Activated T-cell treated with anti-CD3 and anti-CD28 coated beads, Interleukin-2, amount 50 U/mL, for 72 hours (primary cell): ENCODE measurements around the gene HOXA6. TPM values are rescaled to one million over a fixed set of nuclear protein-coding genes. Genes with fewer than 3 reads are reported as not detected.

Source experiments
- ATAC-seq, 2 donors: fragments of 150-1000 bp; cut with Tn5 transposase; replicated peaks in 1 of 2; 2 replicates each; pipeline ENCODE4 v1.10.0; 2021; ENCODE audit warnings: moderate library complexity in 2 of 2, mild to moderate bottlenecking in 1 of 2
- DNase-seq, 2 donors: peaks; one replicate each; pipeline ENCODE4 v3.0.0; 2021 to 2022; ENCODE audit warnings: mixed read lengths in 1 of 2
- H3K27ac Mint-ChIP-seq: one replicate; pipeline ENCODE4 v1.8.0; 2022; ENCODE audit warnings: mild to moderate bottlenecking, moderate library complexity, mixed read lengths
- H3K27me3 Mint-ChIP-seq: one replicate; pipeline ENCODE4 v1.8.0; 2022; ENCODE audit warnings: low read depth, mixed read lengths
- H3K36me3 Mint-ChIP-seq, 2 donors: one replicate each; pipeline ENCODE4 v1.8.0; 2022; ENCODE audit warnings: mixed read lengths in 2 of 2, mild to moderate bottlenecking in 1 of 2; ENCODE audit not compliant: insufficient read depth in 2 of 2
- H3K4me1 Mint-ChIP-seq: one replicate; pipeline ENCODE4 v1.8.0; 2022; ENCODE audit warnings: low read depth, mixed read lengths
- H3K4me3 Mint-ChIP-seq, 2 donors: one replicate each; pipeline ENCODE4 v1.8.0; 2022; ENCODE audit warnings: mild to moderate bottlenecking in 2 of 2, mixed read lengths in 2 of 2, moderate library complexity in 2 of 2
- H3K9me3 Mint-ChIP-seq, 2 donors: one replicate each; pipeline ENCODE4 v1.8.0; 2022; ENCODE audit warnings: mixed read lengths in 2 of 2
- total RNA-seq, 2 donors: library from RNA; stranded (reverse); gene quantifications; one replicate each; pipeline ENCODE4 v1.2.3, GENCODE V29; 2022

The HOXA6 gene
- total RNA-seq, 2 donors from 2014 or later, result 0.31 TPM; not detected in 1

DNA sequence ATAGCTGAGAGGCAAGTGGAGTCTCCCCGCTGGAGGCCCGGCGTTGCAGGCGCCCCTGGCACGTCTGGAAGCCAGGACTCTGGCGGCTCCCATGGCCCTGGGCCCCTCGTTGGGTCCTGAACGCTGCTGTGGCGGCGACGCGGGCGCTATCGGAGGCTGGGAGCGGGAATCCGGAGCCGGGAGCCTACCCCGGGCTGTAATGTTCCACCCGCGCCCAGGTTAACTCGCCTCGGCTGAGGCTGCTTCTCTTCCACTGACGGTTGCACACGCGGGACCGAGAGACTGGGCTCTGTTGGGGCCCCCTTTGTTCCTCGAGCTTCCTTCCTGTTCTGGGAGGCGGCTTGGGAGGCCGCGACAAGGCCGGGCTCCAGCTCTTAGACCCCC, 2.8 kb downstream of the HOXA6 start:
- no peak for ATAC-seq
- Mint-ChIP-seq H3K4me3 (no peak overlapping the region), H3K27me3 (peaks cover 63% of the 10 kb centered on the region), H3K36me3 (no peaks in the 10 kb centered on the region), H3K4me1 (peaks cover 8% of the 10 kb centered on the region), H3K9me3 (no peaks in the 10 kb centered on the region), H3K27ac (no peak overlapping the region)
- no peak for DNase-seq

DNA sequence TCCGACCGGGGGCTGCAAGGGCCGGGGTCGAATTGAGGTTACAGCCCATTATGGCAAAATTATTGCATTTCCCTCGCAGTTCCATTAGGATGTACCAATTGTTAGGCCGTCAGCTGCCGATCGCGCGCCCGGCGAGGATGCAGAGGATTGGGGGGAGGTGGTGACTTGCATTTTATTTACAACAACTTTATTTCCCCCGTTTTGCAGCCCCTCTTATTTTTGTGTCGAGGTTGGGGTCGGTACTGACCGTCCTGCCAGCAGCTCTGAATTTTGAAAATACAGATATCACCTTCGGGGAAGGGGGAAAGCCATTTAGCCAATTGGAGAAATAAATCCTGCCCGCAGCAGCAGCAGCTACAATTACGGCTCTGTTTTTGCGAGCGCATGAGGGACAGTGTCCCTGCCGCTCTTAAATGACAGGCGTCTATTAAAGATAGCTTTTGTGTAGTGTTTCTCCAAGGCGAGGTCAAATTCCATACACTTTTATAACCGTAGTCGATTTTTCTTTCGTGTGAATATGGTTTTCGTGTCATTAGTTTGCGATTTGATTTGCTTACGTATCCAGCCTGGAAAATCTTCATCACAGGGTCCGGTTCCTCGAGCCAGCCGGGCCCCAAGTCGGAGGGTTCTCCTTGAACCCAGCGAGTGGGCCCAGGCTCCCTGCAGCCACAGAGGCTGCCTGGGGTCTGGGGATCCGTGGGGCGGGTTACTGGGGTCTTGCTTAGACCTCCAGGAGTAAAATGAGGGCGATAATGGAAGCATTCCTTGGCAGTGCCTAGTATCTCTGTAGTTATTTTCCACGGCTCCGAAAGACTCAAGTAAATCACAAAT, 3.4 kb downstream of the HOXA6 start:
- ATAC-seq (no peak), DNase-seq (no peak)
- H3K27me3 Mint-ChIP-seq, result peaks cover 57% of the 10 kb centered on the region
- H3K4me1 Mint-ChIP-seq, result peaks cover 8% of the 10 kb centered on the region
- no peaks in the 10 kb centered on the region for H3K36me3 Mint-ChIP-seq
- no peak overlapping the region for H3K27ac Mint-ChIP-seq
- H3K9me3 Mint-ChIP-seq, result no peaks in the 10 kb centered on the region
- no peak overlapping the region for H3K4me3 Mint-ChIP-seq

DNA sequence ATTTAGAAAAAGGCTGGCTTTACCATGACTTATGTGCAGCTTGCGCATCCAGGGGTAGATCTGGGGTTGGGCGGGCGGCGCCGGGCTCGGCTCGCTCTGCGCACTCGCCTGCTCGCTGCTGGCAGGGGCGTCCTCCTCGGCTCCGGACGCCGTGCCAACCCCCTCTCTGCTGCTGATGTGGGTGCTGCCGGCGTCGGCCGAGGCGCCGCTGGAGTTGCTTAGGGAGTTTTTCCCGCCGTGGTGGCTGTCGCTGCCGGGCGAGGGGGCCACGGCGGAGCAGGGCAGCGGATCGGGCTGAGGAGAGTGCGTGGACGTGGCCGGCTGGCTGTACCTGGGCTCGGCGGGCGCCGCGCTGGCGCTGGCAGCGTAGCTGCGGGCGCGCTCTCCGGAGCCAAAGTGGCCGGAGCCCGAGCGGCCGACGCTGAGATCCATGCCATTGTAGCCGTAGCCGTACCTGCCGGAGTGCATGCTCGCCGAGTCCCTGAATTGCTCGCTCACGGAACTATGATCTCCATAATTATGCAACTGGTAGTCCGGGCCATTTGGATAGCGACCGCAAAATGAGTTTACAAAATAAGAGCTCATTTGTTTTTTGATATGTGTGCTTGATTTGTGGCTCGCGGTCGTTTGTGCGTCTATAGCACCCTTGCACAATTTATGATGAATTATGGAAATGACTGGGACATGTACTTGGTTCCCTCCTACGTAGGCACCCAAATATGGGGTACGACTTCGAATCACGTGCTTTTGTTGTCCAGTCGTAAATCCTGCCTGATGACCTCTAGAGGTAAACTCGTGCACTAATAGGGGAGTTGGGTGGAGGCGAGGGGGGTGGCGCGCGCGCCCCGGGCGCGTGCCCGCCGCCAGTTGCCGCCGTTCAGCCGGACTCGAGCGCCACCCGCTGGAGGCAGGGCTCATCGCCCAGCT, 4.3 kb downstream of the HOXA6 start, which contains the start of gene HOXA5:
Gene HOXA5 (minus strand): TSS at position 659 of the 927 bp plus-strand sequence. CDS start 74 bp downstream, at position 585.
- DNase-seq, result peak in 1 of 2 donors; percentile 26

DNA sequence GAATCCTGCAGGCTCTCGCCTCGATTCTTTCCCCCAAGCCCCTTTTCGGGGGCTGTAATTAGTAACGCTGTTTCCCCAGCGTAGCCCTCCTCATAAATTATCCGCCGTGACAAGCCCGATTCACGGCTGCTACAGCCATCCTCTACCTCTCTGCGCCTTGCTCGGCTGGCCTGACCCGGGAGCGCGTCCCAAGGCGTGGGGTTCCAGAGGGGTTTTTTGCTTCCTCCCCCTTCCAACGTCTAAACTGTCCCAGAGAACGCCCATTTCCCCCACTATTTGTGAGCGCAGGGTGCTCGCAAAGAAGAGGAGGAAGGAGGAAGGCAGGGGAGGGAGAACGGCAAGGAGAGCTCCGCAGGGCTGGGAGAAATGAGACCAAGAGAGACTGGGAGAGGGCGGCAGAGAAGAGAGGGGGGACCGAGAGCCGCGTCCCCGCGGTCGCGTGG, 5.0 kb downstream of the HOXA6 start:
- no peaks in the 10 kb centered on the region for H3K36me3 Mint-ChIP-seq
- no peak for DNase-seq
- no peaks in the 10 kb centered on the region for H3K4me1 Mint-ChIP-seq
- H3K27ac Mint-ChIP-seq, result no peak overlapping the region
- no peak for ATAC-seq
- peaks cover 48% of the 10 kb centered on the region for H3K27me3 Mint-ChIP-seq
- H3K9me3 Mint-ChIP-seq, result no peaks in the 10 kb centered on the region
- H3K4me3 Mint-ChIP-seq, result peak overlapping the region; percentile 53 to 63

More for the DNA sequence above, 4.3 kb downstream of the HOXA6 start, which contains the start of gene HOXA5:
- no peaks in the 10 kb centered on the region for H3K9me3 Mint-ChIP-seq
- no peak within 1 kb of the TSS for H3K27ac Mint-ChIP-seq
- peak; percentile 61 to 75 for ATAC-seq
- H3K4me3 Mint-ChIP-seq, result peak within 1 kb of the TSS; percentile 53 to 63
- peaks cover 5% of the 10 kb centered on the region for H3K4me1 Mint-ChIP-seq
- peaks cover 49% of the 10 kb centered on the region for H3K27me3 Mint-ChIP-seq
- H3K36me3 Mint-ChIP-seq, result no peaks in the 10 kb centered on the region

DNA sequence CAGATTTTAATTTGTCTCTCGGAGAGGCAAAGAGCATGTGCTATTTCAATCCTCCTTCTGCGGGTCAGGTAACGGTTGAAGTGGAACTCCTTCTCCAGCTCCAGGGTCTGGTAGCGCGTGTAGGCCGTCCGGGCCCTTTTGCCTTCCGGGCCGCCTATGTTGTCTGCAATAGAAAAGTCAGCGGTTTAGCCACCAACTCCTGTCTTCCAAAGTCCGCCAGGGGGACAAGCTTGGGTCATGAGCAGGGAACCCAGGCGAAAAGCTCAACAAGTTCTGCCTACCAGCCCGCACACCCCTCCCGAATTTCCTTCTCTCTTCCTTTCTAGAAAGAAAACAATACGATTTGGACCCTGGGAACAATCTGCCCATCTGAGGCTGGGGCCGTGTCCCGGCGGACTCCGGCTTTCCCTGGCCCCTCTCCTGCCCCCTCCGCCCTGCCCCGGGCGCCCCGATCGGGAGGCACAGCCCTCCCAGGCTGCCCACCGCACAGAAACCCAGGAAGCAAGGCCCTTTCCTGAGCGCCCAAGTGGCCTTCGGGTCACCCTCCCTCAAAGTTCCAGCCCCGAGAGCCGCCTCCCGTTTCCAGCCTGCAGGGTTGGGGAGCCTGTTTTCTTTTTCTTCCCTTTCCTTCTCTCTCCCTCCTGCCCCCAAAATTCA, 5.5 kb downstream of the HOXA6 start:
- Mint-ChIP-seq H3K4me1 (no peaks in the 10 kb centered on the region), H3K27me3 (peaks cover 50% of the 10 kb centered on the region), H3K36me3 (no peaks in the 10 kb centered on the region), H3K27ac (no peak overlapping the region), H3K9me3 (no peaks in the 10 kb centered on the region), H3K4me3 (no peak overlapping the region)
- DNase-seq (no peak), ATAC-seq (no peak)

DNA sequence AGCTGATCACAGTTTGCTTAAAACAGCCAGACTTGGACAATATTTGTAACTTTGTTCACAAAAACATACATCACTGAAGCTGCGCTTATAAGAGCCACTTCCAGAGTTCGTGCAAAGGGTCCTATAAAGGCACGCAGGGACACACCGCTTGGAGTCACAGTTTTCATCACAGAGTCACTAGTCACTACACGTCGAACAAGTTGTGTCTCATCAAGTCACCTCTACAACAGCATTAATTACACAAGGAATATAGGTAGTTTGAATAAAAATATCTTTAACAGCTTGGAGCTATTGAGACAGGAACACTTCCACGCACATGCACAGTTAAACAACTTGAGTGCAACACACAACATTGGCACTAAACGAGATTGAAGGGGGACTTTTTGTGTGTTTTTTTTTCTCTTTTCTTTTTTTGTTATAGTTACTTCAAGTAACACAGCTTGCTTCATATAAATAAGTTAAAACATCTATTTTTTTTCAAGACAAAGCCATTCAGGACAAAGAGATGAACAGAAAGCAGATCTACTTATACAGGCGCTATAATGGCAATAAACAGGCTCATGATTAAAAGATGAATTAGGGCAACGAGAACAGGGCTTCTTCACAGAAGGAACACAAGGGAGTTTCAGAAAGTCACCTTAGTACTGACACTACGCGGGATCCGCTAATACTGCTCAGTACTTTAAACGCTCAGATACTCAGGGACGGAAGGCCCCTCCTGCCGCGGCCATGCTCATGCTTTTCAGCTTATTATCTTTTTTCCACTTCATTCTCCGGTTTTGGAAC, 6.2 kb downstream of the HOXA6 start:
- no peaks in the 10 kb centered on the region for H3K9me3 Mint-ChIP-seq
- H3K27me3 Mint-ChIP-seq, result peaks cover 47% of the 10 kb centered on the region
- H3K27ac Mint-ChIP-seq, result no peak overlapping the region
- peaks cover 1% of the 10 kb centered on the region for H3K4me1 Mint-ChIP-seq
- no peaks in the 10 kb centered on the region for H3K36me3 Mint-ChIP-seq
- no peak for DNase-seq
- ATAC-seq, result no peak
- no peak overlapping the region for H3K4me3 Mint-ChIP-seq

DNA sequence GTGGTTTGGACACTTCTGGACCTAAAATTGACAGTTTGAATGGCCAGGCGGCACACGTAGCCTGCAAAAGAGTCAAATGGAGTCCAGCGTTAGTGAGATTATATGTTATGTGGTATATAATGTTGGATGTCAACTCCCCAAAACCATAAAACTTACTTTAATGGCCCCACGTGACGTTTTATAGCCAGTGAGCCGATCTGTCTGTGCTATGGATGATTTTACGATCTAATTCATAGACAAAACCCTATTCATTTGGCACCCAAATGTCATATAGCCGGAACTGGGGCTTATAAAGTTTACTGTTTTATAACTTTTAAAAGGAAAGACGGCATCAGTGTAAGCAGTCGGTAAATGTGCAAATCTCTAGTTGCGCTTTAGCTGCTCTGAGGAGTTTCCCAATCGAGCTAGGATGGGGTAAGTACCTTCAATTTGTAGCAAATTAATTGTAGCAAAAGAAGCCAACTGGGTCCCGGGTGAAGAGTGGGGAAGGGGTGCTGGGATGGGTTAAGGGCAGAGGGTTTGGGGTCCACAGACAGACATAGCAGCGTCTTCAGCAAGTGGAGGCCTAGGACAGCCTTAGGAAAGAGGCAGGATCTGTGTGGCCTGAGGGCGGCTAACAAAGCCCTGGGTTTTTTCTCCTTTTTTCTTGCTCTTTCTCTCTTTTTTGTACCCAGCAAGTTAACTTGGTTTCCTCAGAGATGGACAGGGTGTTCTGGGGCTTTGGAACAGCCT, 7.3 kb downstream of the HOXA6 start:
- peaks cover 46% of the 10 kb centered on the region for H3K27me3 Mint-ChIP-seq

DNA sequence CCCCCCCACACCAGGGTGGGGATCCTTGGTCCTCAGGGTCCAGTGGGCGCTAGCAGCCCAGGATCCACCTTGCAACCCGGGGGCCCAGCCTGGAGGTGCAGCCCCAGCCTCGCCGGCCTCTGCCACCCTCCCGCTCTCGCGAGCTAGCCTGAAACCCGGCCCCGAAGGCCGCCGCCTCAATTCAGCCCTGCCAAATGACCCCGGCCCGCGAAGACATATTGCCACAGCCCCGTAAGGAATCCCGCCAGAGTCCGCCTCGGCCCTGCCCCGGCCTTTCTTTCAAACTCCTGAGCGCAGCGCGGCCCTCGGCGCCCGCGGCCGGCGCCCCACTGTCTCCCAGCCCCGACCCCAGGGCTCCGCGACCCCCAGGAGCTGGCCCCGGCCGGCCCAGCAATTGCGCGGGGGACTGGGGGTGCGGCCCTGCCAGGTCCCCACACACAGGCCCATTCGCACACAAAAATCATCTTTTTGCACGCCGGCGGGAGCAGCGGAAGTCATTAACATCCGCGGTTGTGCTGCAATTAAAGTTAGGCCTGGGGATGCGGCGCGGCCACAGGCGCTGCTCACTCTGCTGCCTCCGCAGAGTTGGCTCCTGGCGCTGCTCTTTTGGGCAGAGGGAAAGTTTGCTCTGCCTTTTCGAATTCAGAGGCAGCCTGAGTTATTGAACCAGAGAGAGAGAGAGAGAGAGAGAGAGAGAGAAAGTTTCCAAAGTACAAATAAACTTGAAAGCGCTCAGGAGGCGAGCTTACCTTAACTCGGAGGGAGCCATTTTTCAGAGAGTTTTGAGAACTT, 8.0 kb downstream of the HOXA6 start:
- peaks cover 42% of the 10 kb centered on the region for H3K27me3 Mint-ChIP-seq
- no peak for ATAC-seq

More for the DNA sequence above, 7.3 kb downstream of the HOXA6 start:
- Mint-ChIP-seq H3K4me3 (no peak overlapping the region), H3K4me1 (peaks cover 12% of the 10 kb centered on the region), H3K27ac (no peak overlapping the region), H3K36me3 (peaks cover 0 to 2% of the 10 kb centered on the region in 2 donors), H3K9me3 (no peaks in the 10 kb centered on the region)
- DNase-seq, result no peak
- no peak for ATAC-seq

DNA sequence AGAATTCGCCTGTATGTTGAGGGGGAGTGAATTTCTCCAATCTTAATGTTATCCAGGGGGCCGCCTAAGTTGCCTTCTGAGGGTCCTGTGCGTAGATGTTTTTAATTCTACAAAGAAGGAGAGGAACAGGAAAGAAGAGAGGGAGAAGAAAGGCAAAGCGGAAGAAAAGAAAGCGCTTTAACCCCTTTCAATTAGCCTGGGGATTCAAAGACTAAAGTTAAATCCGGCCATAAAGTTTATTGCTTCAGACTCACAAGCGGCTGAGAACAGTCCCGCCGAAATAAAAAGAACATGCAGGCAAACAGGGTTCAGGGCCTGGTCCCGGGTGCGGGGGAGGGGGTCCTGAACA, 8.6 kb downstream of the HOXA6 start:
- peaks cover 42% of the 10 kb centered on the region for H3K27me3 Mint-ChIP-seq
- peaks cover 25% of the 10 kb centered on the region for H3K4me1 Mint-ChIP-seq
- no peak overlapping the region for H3K4me3 Mint-ChIP-seq
- DNase-seq (no peak), ATAC-seq (no peak)
- H3K27ac Mint-ChIP-seq, result no peak overlapping the region
- peaks cover 0 to 2% of the 10 kb centered on the region in 2 donors for H3K36me3 Mint-ChIP-seq
- no peaks in the 10 kb centered on the region for H3K9me3 Mint-ChIP-seq

More for the DNA sequence above, 8.0 kb downstream of the HOXA6 start:
- Mint-ChIP-seq H3K4me3 (no peak overlapping the region), H3K4me1 (peaks cover 19% of the 10 kb centered on the region), H3K9me3 (no peaks in the 10 kb centered on the region), H3K27ac (no peak overlapping the region), H3K36me3 (peaks cover 0 to 2% of the 10 kb centered on the region in 2 donors)
- DNase-seq, result no peak

DNA sequence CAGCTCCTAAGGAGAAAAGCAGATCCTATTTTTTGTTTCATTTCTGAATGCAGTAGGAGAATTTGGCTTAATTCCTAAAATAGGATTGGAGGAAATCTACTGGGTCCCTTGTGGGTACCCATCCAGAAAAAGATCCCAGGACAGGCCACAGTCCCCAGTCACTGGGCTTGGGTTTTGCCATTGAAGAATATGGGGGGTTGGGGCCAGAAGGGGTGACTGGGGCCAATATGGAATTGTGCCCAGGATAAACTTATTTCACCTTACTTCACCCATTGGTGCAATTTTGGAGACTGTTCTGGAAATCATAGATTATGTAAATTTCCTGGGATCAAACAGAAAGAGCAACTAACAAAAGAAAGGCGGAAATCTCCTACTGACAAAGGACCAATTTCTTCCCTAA, 9.1 kb downstream of the HOXA6 start:
- H3K4me3 Mint-ChIP-seq, result no peak overlapping the region
- H3K4me1 Mint-ChIP-seq, result peaks cover 30% of the 10 kb centered on the region
- peaks cover 42% of the 10 kb centered on the region for H3K27me3 Mint-ChIP-seq
- H3K9me3 Mint-ChIP-seq, result no peaks in the 10 kb centered on the region
- no peak for ATAC-seq
- no peak for DNase-seq
- H3K27ac Mint-ChIP-seq, result no peak overlapping the region
- H3K36me3 Mint-ChIP-seq, result peaks cover 0 to 2% of the 10 kb centered on the region in 2 donors

DNA sequence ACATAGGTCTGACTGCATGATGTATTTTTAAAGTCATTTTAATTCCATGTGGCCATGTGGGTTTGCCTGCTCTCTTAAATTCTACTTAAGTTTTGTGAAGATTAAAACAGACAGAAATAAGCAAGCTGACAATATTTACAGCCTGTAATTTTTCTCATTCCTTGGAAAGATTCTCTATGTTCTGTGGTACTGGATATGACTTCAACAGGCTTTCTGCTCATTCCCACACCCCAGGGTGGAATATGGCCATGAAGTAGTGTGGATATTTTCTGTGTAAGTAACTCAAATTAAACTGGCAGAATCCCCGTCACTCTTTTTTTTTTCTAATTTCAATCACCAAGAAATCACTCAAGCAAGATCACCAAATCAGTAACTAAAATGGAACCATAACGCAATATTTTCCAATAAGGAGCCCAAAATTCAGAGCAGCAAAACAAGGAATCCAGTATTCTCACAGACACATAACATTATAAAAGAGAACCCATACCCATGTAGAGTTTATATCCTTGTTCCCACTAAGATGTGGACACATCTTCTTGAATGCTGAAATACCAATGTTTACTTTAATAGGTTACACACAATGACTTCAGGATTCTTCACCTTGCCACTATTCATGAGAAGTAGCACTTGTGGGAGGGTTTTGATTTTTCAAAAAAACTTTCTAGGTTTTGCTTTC, 9.8 kb downstream of the HOXA6 start:
- no peak overlapping the region for H3K4me3 Mint-ChIP-seq
- peaks cover 47% of the 10 kb centered on the region for H3K27me3 Mint-ChIP-seq
- H3K36me3 Mint-ChIP-seq, result peaks cover 0 to 2% of the 10 kb centered on the region in 2 donors
- ATAC-seq (no peak), DNase-seq (no peak)
- no peaks in the 10 kb centered on the region for H3K9me3 Mint-ChIP-seq
- H3K4me1 Mint-ChIP-seq, result peaks cover 35% of the 10 kb centered on the region
- H3K27ac Mint-ChIP-seq, result no peak overlapping the region
